ENCODE data around the gene HBE1. TPM values are rescaled to one million over a fixed set of nuclear protein-coding genes. Genes with fewer than 3 reads are reported as not detected.
"Not testable (repeated sequence)": the region's sequence is repeated elsewhere in the genome, so short reads cannot be mapped to it uniquely, and the experiment has no call there.

The HBE1 gene
- total RNA-seq = not detected

- 34% methylated on average over 4 of the region's 4 CpGs for WGBS
- intact Hi-C loops (cut with DNase I) = no loop called here
- no peaks in the 10 kb centered on the region for H3K36me3 ChIP-seq
- no peak within 1 kb of the TSS for H3K27ac ChIP-seq (replicated peaks in 1 of 4)
- no peak within 1 kb of the TSS for H3K4me3 ChIP-seq
- no peaks in the 10 kb centered on the region for H3K9me3 ChIP-seq
- TF ChIP-seq POLR2AphosphoS5 (IDR thresholded peaks at IDR 0.05) (no peak), CTCF (IDR thresholded peaks at IDR 0.05) (no peak), EP300 (IDR thresholded peaks at IDR 0.05) (no peak), POLR2A (IDR thresholded peaks at IDR 0.05; ENCODE audit: low read depth) (no peak)
- no peaks in the 10 kb centered on the region for H3K4me1 ChIP-seq
- no peak for DNase-seq (ENCODE audit: extremely low spot score)
- H3K27me3 ChIP-seq = no peaks in the 10 kb centered on the region
Observed at GRCh38 chr11:5269715-5270147, at the start of gene HBE1. TSS of gene HBE1 (minus strand) at chr11:5269945. CDS start at chr11:5269890, 55 bp downstream.

- no peaks in the 10 kb centered on the region for H3K4me1 ChIP-seq
- H3K4me3 ChIP-seq = no peak overlapping the region
- intact Hi-C loops (cut with DNase I) = no loop called here
- no peaks in the 10 kb centered on the region for H3K27me3 ChIP-seq
- TF ChIP-seq EP300 (IDR thresholded peaks at IDR 0.05) (no peak), CTCF (IDR thresholded peaks at IDR 0.05) (no peak)
- no peaks in the 10 kb centered on the region for H3K9me3 ChIP-seq
- H3K36me3 ChIP-seq = no peaks in the 10 kb centered on the region
- WGBS = 81% methylated on average over 5 of the region's 5 CpGs
- DNase-seq (ENCODE audit: extremely low spot score) = no peak
- H3K27ac ChIP-seq (replicated peaks in 1 of 4) = no peak overlapping the region
Observed at GRCh38 chr11:5317292-5317691, 47.5 kb upstream of the HBE1 start.

GRCh38 chr11:5313326-5314023 lies 43.7 kb upstream of the HBE1 start:
- H3K27ac ChIP-seq (replicated peaks in 1 of 4); intact Hi-C loops (cut with DNase I); DNase-seq (ENCODE audit: extremely low spot score); H3K4me1 ChIP-seq; H3K9me3 ChIP-seq; H3K36me3 ChIP-seq; H3K27me3 ChIP-seq; H3K4me3 ChIP-seq: not testable (repeated sequence)
- WGBS = 85% methylated on average over 3 of the region's 3 CpGs

GRCh38 chr11:5310423-5310822 lies 40.7 kb upstream of the HBE1 start:
- DNase-seq (ENCODE audit: extremely low spot score) = no peak
- H3K4me3 ChIP-seq = no peak overlapping the region
- no peaks in the 10 kb centered on the region for H3K4me1 ChIP-seq
- WGBS = 100% methylated on average over 1 of the region's 1 CpG
- no peak for TF ChIP-seq CTCF (IDR thresholded peaks at IDR 0.05)
- no peak for TF ChIP-seq POLR2AphosphoS5 (IDR thresholded peaks at IDR 0.05)
- no peak for TF ChIP-seq POLR2A (IDR thresholded peaks at IDR 0.05; ENCODE audit: low read depth)
- no peak for TF ChIP-seq EP300 (IDR thresholded peaks at IDR 0.05)
- no peaks in the 10 kb centered on the region for H3K9me3 ChIP-seq
- intact Hi-C loops (cut with DNase I) = no loop called here
- no peak overlapping the region for H3K27ac ChIP-seq (replicated peaks in 1 of 4)
- no peaks in the 10 kb centered on the region for H3K27me3 ChIP-seq
- no peaks in the 10 kb centered on the region for H3K36me3 ChIP-seq

- intact Hi-C loops (cut with DNase I) = no loop called here
- no peak for DNase-seq (ENCODE audit: extremely low spot score)
- no peak overlapping the region for H3K27ac ChIP-seq (replicated peaks in 1 of 4)
- WGBS = 84% methylated on average over 2 of the region's 2 CpGs
- no peaks in the 10 kb centered on the region for H3K4me1 ChIP-seq
- H3K27me3 ChIP-seq = no peaks in the 10 kb centered on the region
- H3K36me3 ChIP-seq = no peaks in the 10 kb centered on the region
- no peaks in the 10 kb centered on the region for H3K9me3 ChIP-seq
- TF ChIP-seq EP300 (IDR thresholded peaks at IDR 0.05) (no peak), POLR2AphosphoS5 (IDR thresholded peaks at IDR 0.05) (no peak), POLR2A (IDR thresholded peaks at IDR 0.05; ENCODE audit: low read depth) (no peak)
- no peak overlapping the region for H3K4me3 ChIP-seq
Observed at GRCh38 chr11:5307256-5308019, 37.7 kb upstream of the HBE1 start.
